SU-DHL-6 (cell line): ENCODE results near the gene ZSWIM5.

Source experiments
- H2AFZ ChIP-seq: fragments of 200-600 bp; sonication (generic); 2 replicates; pipeline ENCODE4 v1.6.1; 2014; ENCODE audit warnings: low read depth, mild to moderate bottlenecking, moderate library complexity, mixed read lengths, antibody characterized with exemption, low read length; ENCODE audit not compliant: severe bottlenecking
- H3F3A ChIP-seq: fragments of 200-600 bp; shearing (Covaris generic); 2 replicates; pipeline ENCODE4 v1.6.0; 2016; ENCODE audit warnings: antibody characterized with exemption, mild to moderate bottlenecking; ENCODE audit not compliant: insufficient read depth
- H3K27ac ChIP-seq: fragments of 200-600 bp; sonication (generic); 2 replicates; pipeline ENCODE4 v1.5.1; 2016; ENCODE audit warnings: low read depth, mild to moderate bottlenecking, low read length, moderate library complexity, mixed read lengths
- H3K27me3 ChIP-seq: fragments of 200-600 bp; sonication (generic), shearing (Covaris generic); 2 replicates; pipeline ENCODE4 v1.6.0; 2014; ENCODE audit warnings: mild to moderate bottlenecking, low read length
- H3K36me3 ChIP-seq: fragments of 200-600 bp; sonication (generic); 2 replicates; pipeline ENCODE4 v1.6.1; 2014; ENCODE audit warnings: mild to moderate bottlenecking, low read length, mixed read lengths
- H3K4me2 ChIP-seq: fragments of 300-600, 200-600 bp; shearing (Covaris generic), sonication (generic); 2 replicates; pipeline ENCODE4 v1.6.0; 2014; ENCODE audit warnings: low read length, low read depth, mild to moderate bottlenecking; ENCODE audit not compliant: poor library complexity, severe bottlenecking
- H3K4me3 ChIP-seq: fragments of 200-600 bp; sonication (generic); 2 replicates; pipeline ENCODE4 v1.5.1; 2014; ENCODE audit warnings: antibody characterized with exemption, low read length, mild to moderate bottlenecking, mixed read lengths; ENCODE audit not compliant: insufficient read depth, poor library complexity, severe bottlenecking
- H3K79me2 ChIP-seq: fragments of 200-600 bp; sonication (generic); 2 replicates; pipeline ENCODE4 v1.6.1; 2014; ENCODE audit warnings: mild to moderate bottlenecking, low read length, moderate library complexity; ENCODE audit not compliant: insufficient read depth
- H3K9ac ChIP-seq: fragments of 200-600 bp; sonication (generic); 2 replicates; pipeline ENCODE4 v1.7.0; 2014; ENCODE audit warnings: mild to moderate bottlenecking, low read length
- H3K9me2 ChIP-seq: fragments of 200-600 bp; sonication (generic); replicated peaks from 2 replicates; pipeline ENCODE4 v1.6.1; 2014; ENCODE audit warnings: low read length; ENCODE audit not compliant: insufficient read depth
- H3K9me3 ChIP-seq: fragments of 200-600 bp; sonication (generic); 2 replicates; pipeline ENCODE4 v1.6.1; 2014; ENCODE audit warnings: low read length, mixed read lengths; ENCODE audit not compliant: insufficient read depth
- H4K20me1 ChIP-seq: fragments of 200-600 bp; sonication (generic); 2 replicates; pipeline ENCODE4 v1.6.1; 2014; ENCODE audit warnings: low read depth, mild to moderate bottlenecking, antibody characterized with exemption, low read length, moderate library complexity, mixed read lengths
- EZH2phosphoT487 ChIP-seq: fragments of 200-600 bp; sonication (generic), shearing (Covaris generic); conservative IDR thresholded peaks from 2 replicates; pipeline ENCODE4 v1.6.1; 2018; ENCODE audit warnings: mild to moderate bottlenecking, antibody characterized with exemption, low read length, moderate library complexity, mixed read lengths
- TF ChIP-seq, protein P1 (sequence below): fragments of 200-600 bp; sonication (generic); IDR thresholded peaks from one replicate; pipeline ENCODE4 v1.5.1; 2017; ENCODE audit warnings: antibody characterized with exemption, mild to moderate bottlenecking, low read length, moderate library complexity; ENCODE audit not compliant: insufficient read depth, poor library complexity, severe bottlenecking

The ZSWIM5 gene

GRCh38 chr1:45044916-45045315 is 161.5 kb downstream of the ZSWIM5 start:
- TF ChIP-seq EZH2phosphoT487: no peak
- TF ChIP-seq, protein P1, sequence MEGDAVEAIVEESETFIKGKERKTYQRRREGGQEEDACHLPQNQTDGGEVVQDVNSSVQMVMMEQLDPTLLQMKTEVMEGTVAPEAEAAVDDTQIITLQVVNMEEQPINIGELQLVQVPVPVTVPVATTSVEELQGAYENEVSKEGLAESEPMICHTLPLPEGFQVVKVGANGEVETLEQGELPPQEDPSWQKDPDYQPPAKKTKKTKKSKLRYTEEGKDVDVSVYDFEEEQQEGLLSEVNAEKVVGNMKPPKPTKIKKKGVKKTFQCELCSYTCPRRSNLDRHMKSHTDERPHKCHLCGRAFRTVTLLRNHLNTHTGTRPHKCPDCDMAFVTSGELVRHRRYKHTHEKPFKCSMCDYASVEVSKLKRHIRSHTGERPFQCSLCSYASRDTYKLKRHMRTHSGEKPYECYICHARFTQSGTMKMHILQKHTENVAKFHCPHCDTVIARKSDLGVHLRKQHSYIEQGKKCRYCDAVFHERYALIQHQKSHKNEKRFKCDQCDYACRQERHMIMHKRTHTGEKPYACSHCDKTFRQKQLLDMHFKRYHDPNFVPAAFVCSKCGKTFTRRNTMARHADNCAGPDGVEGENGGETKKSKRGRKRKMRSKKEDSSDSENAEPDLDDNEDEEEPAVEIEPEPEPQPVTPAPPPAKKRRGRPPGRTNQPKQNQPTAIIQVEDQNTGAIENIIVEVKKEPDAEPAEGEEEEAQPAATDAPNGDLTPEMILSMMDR: no peak
- H3K4me3 ChIP-seq: no peak overlapping the region

GRCh38 chr1:45043094-45043493 is 163.3 kb downstream of the ZSWIM5 start:
- TF ChIP-seq, protein P1: no peak
- TF ChIP-seq EZH2phosphoT487: no peak

More at GRCh38 chr1:45044916-45045315, 161.5 kb downstream of the ZSWIM5 start:
- no peak overlapping the region for H3K27ac ChIP-seq
- no peaks in the 10 kb centered on the region for H3K79me2 ChIP-seq
- no peaks in the 10 kb centered on the region for H3K9me2 ChIP-seq
- H3F3A ChIP-seq: no peaks in the 10 kb centered on the region
- H3K9me3 ChIP-seq: no peaks in the 10 kb centered on the region
- H3K4me2 ChIP-seq: no peak overlapping the region
- no peaks in the 10 kb centered on the region for H3K36me3 ChIP-seq
- H3K27me3 ChIP-seq: no peaks in the 10 kb centered on the region
- no peak overlapping the region for H2AFZ ChIP-seq
- no peak overlapping the region for H3K9ac ChIP-seq
- H4K20me1 ChIP-seq: no peaks in the 10 kb centered on the region

DNA sequence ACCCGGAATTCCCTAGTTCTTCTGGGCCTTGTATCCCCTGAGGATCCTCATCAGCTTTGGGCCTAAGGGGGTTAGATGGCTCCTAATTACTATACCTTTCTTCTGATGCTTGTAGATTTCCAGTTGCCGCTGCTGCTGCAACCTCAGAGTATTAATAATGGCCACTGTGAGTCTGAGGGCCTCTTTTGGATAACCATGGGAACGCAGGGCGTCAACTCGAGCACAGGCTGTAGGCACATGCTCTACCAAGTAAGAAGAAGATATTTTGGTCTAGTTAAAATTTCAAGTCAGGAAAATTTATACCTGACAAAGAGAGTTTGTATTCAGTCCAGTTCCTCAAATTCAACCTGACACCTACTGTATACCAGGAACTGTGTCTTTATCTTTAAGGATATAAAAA is 166.1 kb downstream of the ZSWIM5 start:
- H3K4me3 ChIP-seq: no peak overlapping the region
- no peak for TF ChIP-seq EZH2phosphoT487
- TF ChIP-seq, protein P1: no peak
- H3K79me2 ChIP-seq: no peaks in the 10 kb centered on the region
- H3F3A ChIP-seq: no peaks in the 10 kb centered on the region
- H3K36me3 ChIP-seq: no peaks in the 10 kb centered on the region
- H3K9me3 ChIP-seq: no peaks in the 10 kb centered on the region
- no peak overlapping the region for H2AFZ ChIP-seq
- H3K4me2 ChIP-seq: no peak overlapping the region
- H3K27ac ChIP-seq: no peak overlapping the region
- H3K27me3 ChIP-seq: no peaks in the 10 kb centered on the region
- no peaks in the 10 kb centered on the region for H3K9me2 ChIP-seq
- no peaks in the 10 kb centered on the region for H4K20me1 ChIP-seq
- H3K9ac ChIP-seq: no peak overlapping the region

More at GRCh38 chr1:45043094-45043493, 163.3 kb downstream of the ZSWIM5 start:
- H3K27ac ChIP-seq: no peak overlapping the region
- H3K9me3 ChIP-seq: no peaks in the 10 kb centered on the region
- H3K27me3 ChIP-seq: no peaks in the 10 kb centered on the region
- H3K9ac ChIP-seq: no peak overlapping the region
- H3K79me2 ChIP-seq: no peaks in the 10 kb centered on the region
- H3F3A ChIP-seq: no peaks in the 10 kb centered on the region
- no peak overlapping the region for H2AFZ ChIP-seq
- H4K20me1 ChIP-seq: no peaks in the 10 kb centered on the region
- H3K9me2 ChIP-seq: no peaks in the 10 kb centered on the region
- no peaks in the 10 kb centered on the region for H3K36me3 ChIP-seq
- H3K4me3 ChIP-seq: no peak overlapping the region
- H3K4me2 ChIP-seq: no peak overlapping the region
